Measurements from ENCODE around the gene LHX3. TPM values are rescaled to one million over a fixed set of nuclear protein-coding genes. Genes with fewer than 3 reads are reported as not detected.
A peak's percentile ranks its signal among the peaks of the same experiment; 100 is the strongest.

LHX3 gene
- total RNA-seq, 1 donor from 2014 or later = not detected

GRCh38 chr9:136170006-136170901, 34.7 kb downstream of the LHX3 start:
- DNase-seq (ENCODE audit: low read depth) = no peak
- peaks cover 3% of the 10 kb centered on the region for H3K27me3 ChIP-seq (ENCODE audit: control insufficient read depth, insufficient read depth, low read length)
- no peak for FAIRE-seq

GRCh38 chr9:136169495-136169894, 35.4 kb downstream of the LHX3 start:
- H3K36me3 ChIP-seq (ENCODE audit: control insufficient read depth, insufficient read depth, low read length) = no peaks in the 10 kb centered on the region
- no peak overlapping the region for H3K4me3 ChIP-seq (ENCODE audit: low read depth, low read length)
- TF ChIP-seq, protein P1, sequence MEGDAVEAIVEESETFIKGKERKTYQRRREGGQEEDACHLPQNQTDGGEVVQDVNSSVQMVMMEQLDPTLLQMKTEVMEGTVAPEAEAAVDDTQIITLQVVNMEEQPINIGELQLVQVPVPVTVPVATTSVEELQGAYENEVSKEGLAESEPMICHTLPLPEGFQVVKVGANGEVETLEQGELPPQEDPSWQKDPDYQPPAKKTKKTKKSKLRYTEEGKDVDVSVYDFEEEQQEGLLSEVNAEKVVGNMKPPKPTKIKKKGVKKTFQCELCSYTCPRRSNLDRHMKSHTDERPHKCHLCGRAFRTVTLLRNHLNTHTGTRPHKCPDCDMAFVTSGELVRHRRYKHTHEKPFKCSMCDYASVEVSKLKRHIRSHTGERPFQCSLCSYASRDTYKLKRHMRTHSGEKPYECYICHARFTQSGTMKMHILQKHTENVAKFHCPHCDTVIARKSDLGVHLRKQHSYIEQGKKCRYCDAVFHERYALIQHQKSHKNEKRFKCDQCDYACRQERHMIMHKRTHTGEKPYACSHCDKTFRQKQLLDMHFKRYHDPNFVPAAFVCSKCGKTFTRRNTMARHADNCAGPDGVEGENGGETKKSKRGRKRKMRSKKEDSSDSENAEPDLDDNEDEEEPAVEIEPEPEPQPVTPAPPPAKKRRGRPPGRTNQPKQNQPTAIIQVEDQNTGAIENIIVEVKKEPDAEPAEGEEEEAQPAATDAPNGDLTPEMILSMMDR (IDR thresholded peaks at IDR 0.05; ENCODE audit: insufficient read depth, low read length, severe bottlenecking) = no peak
- H3K27me3 ChIP-seq (ENCODE audit: control insufficient read depth, insufficient read depth, low read length) = peaks cover 3% of the 10 kb centered on the region
- DNase-seq (ENCODE audit: low read depth) (no peak), FAIRE-seq (no peak)

More at GRCh38 chr9:136170006-136170901, 34.7 kb downstream of the LHX3 start:
- Histone ChIP-seq H3K36me3 (ENCODE audit: control insufficient read depth, insufficient read depth, low read length) (no peaks in the 10 kb centered on the region), H3K4me3 (ENCODE audit: low read depth, low read length) (no peak overlapping the region)
- TF ChIP-seq, protein P1 (IDR thresholded peaks at IDR 0.05; ENCODE audit: insufficient read depth, low read length, severe bottlenecking) = peak; percentile 81

- no peaks in the 10 kb centered on the region for H3K27me3 ChIP-seq (ENCODE audit: control insufficient read depth, insufficient read depth, low read length)
- FAIRE-seq = no peak
- H3K4me3 ChIP-seq (ENCODE audit: low read depth, low read length) = no peak overlapping the region
- TF ChIP-seq, protein P1 (IDR thresholded peaks at IDR 0.05; ENCODE audit: insufficient read depth, low read length, severe bottlenecking) = no peak
- no peak for DNase-seq (ENCODE audit: low read depth)
- H3K36me3 ChIP-seq (ENCODE audit: control insufficient read depth, insufficient read depth, low read length) = no peaks in the 10 kb centered on the region
These were observed 41.6 kb downstream of the LHX3 start for GRCh38 chr9:136163248-136163850.

- FAIRE-seq (no peak), DNase-seq (ENCODE audit: low read depth) (no peak)
- TF ChIP-seq, protein P1 (IDR thresholded peaks at IDR 0.05; ENCODE audit: insufficient read depth, low read length, severe bottlenecking) = no peak
- no peak overlapping the region for H3K4me3 ChIP-seq (ENCODE audit: low read depth, low read length)
- no peaks in the 10 kb centered on the region for H3K36me3 ChIP-seq (ENCODE audit: control insufficient read depth, insufficient read depth, low read length)
- no peaks in the 10 kb centered on the region for H3K27me3 ChIP-seq (ENCODE audit: control insufficient read depth, insufficient read depth, low read length)
These were observed 43.8 kb downstream of the LHX3 start for GRCh38 chr9:136160995-136161610.

GRCh38 chr9:136160381-136160841, 44.5 kb downstream of the LHX3 start:
- Histone ChIP-seq H3K27me3 (ENCODE audit: control insufficient read depth, insufficient read depth, low read length) (no peaks in the 10 kb centered on the region), H3K36me3 (ENCODE audit: control insufficient read depth, insufficient read depth, low read length) (no peaks in the 10 kb centered on the region), H3K4me3 (ENCODE audit: low read depth, low read length) (no peak overlapping the region)
- TF ChIP-seq, protein P1 (IDR thresholded peaks at IDR 0.05; ENCODE audit: insufficient read depth, low read length, severe bottlenecking) = no peak
- DNase-seq (ENCODE audit: low read depth) (no peak), FAIRE-seq (no peak)
